Spleen (tissue), 11 donors: Measurements from ENCODE around the gene FGF19. TPM values are rescaled to one million over a fixed set of nuclear protein-coding genes. Genes with fewer than 3 reads are reported as not detected.

Source experiments
- DNase-seq: peaks from one replicate; pipeline ENCODE4 v3.0.0-alpha.2; 2020
- H3K27ac ChIP-seq, 8 donors: fragments of 200-600 bp; sonication (generic) in 7 of 8; 1 replicate in 4 of 8; 2 replicates in 4 of 8; pipeline versions ENCODE4 v1.5.0 to v1.8.0; 2016 to 2021; ENCODE audit warnings: inconsistent platforms in 4 of 8, mild to moderate bottlenecking in 4 of 8, moderate library complexity in 1 of 8
- H3K27me3 ChIP-seq, 7 donors: fragments of 200-600 bp; sonication (generic) in 6 of 7; replicated peaks in 1 of 7; 1 replicate in 4 of 7; 2 replicates in 3 of 7; pipeline versions ENCODE4 v1.5.0 to v1.8.0; 2016 to 2021; ENCODE audit warnings: inconsistent platforms in 3 of 7, mild to moderate bottlenecking in 1 of 7
- H3K36me3 ChIP-seq, 6 donors: fragments of 200-600 bp; sonication (generic) in 5 of 6; 1 replicate in 4 of 6; 2 replicates in 2 of 6; pipeline versions ENCODE4 v1.5.0 to v1.8.0; 2016 to 2021; ENCODE audit warnings: inconsistent platforms in 2 of 6
- H3K4me1 ChIP-seq, 6 donors: fragments of 200-600 bp; sonication (generic) in 5 of 6; 1 replicate in 3 of 6; 2 replicates in 3 of 6; pipeline versions ENCODE4 v1.5.0 to v1.8.0; 2016 to 2021; ENCODE audit warnings: inconsistent platforms in 3 of 6
- H3K4me3 ChIP-seq, 8 donors: fragments of 200-600 bp; sonication (generic) in 7 of 8; 1 replicate in 4 of 8; 2 replicates in 4 of 8; pipeline versions ENCODE4 v1.5.0 to v1.8.0; 2016 to 2021; ENCODE audit warnings: inconsistent platforms in 4 of 8, mild to moderate bottlenecking in 4 of 8, moderate library complexity in 2 of 8
- H3K9me3 ChIP-seq, 8 donors: fragments of 200-600 bp; sonication (generic) in 7 of 8; 1 replicate in 4 of 8; 2 replicates in 4 of 8; pipeline versions ENCODE4 v1.5.0 to v1.8.0; 2016 to 2021; ENCODE audit warnings: inconsistent platforms in 4 of 8
- CTCF ChIP-seq, 11 experiments: fragments of 200-600 bp in 7 of 11; fragments of 450-650 bp in 4 of 11; sonication (generic) in 4 of 11; IDR thresholded peaks in 8 of 11; conservative IDR thresholded peaks in 3 of 11; 1 replicate in 7 of 11; 2 replicates in 4 of 11; pipeline versions ENCODE4 v1.4.0 to v1.8.0; 2016 to 2021; ENCODE audit warnings: antibody characterized with exemption in 11 of 11, inconsistent platforms in 4 of 11, mild to moderate bottlenecking in 1 of 11
- POLR2A ChIP-seq, 3 donors: fragments of 450-650 bp; IDR thresholded peaks; one replicate each; pipeline ENCODE4 v1.5.1; 2017; ENCODE audit warnings: antibody characterized with exemption in 3 of 3, mild to moderate bottlenecking in 1 of 3
- POLR2AphosphoS5 ChIP-seq, 3 donors: sonication (generic); formaldehyde crosslinking; IDR thresholded peaks; one replicate each; pipeline ENCODE4 v1.5.1; 2017; ENCODE audit warnings: antibody characterized with exemption in 3 of 3
- WGBS, 5 donors: extraction: QIAGEN DNeasy Blood & Tissue Kit in 3 of 5; methylation state at CpG; one replicate each; pipeline versions ENCODE4 v1.1.5 to v1.1.7; 2013 to 2018; 5-methylcytosine and 5-hydroxymethylcytosine counted together
- intact Hi-C: fragments of 100-400 bp; cut with DNase I; formaldehyde crosslinking; loops from one replicate; pipeline ENCODE4 v1.15.0; 2023; ENCODE audit warnings: low total_unique reads
- polyA plus RNA-seq, 3 donors: library from polyadenylated mRNA; stranded (reverse); fragments of 200-250 nt; gene quantifications; one replicate each; pipeline ENCODE4 v1.2.1, GENCODE V29; 2013
- total RNA-seq, 7 donors: library from RNA; depleted of rRNA in 3 of 7; stranded (reverse); fragments of >200 nt in 3 of 7; fragmentation: NEBNext Ultra II Directional in 4 of 7; extraction: Animal tissue kit (Norgen Biotek cat#: 25700) in 4 of 7; gene quantifications; one replicate each; pipeline versions ENCODE4 v1.1.0 to v1.2.1, GENCODE V29; 2016 to 2021
- donor health status: healthy with polysubstance abuse.
- donor health status: DM: no; HTN: no; CAD: no; lungs with moderate emphysema.
- donor health status: DM: no; HTN: no; CAD: no.
- donor health status: Bipolar disorder and iron deficiency.
- donor health status: healthy.
- donor health status: DM: no; HTN: no; CAD: no.
- donor health status: DM: yes; HTN: yes; CAD: no.

The FGF19 gene
- total and polyA plus RNA-seq, 10 donors, result not detected

DNA sequence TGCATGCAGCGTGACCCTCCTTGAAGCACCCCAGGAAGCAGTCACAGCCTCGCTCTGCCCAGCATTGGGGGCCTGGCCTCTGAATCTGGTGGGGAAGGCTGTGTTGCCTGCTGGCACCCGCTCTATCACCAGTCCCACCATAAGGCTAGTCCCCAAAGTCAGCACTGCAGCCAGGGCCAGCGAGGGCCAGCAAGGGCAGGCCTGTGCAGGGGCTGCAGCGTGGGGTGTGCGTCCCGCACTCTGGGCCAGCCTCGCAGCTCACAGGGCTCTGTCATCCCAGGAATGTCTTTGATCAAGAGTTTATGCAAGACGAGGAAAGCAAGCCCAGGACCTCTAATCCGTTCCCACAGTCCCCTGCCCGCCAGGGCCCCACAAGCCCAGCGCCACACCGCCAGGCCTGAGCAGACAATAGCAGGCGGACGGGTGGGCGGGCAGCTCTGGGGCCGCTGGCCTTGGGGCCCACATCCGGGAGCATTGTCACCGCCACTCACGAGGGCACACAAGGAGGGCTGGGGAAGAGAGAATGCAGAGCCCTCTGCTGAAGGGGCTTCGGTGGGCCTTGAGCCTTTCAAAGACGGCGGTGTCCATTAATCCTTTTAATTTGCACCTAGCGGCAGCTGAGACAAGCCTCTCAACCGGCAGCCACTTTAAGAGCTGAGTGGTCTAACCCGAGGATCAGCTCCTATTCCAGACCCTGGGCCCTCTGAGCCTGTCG is 45.8 kb downstream of the FGF19 start:
- peak; percentile 78 for DNase-seq
- no peaks in the 10 kb centered on the region for H3K9me3 ChIP-seq
- H3K27me3 ChIP-seq, result no peaks in the 10 kb centered on the region
- peaks cover 0 to 15% (median 8%) of the 10 kb centered on the region in 6 donors for H3K4me1 ChIP-seq
- H3K36me3 ChIP-seq, result peaks cover 0 to 38% (median 7%) of the 10 kb centered on the region in 6 donors
- H3K27ac ChIP-seq, result no peak overlapping the region
- 60 to 77% (median 64%) methylated on average over 15 to 27 of the region's 27 CpGs for WGBS, 5 donors
- no peak overlapping the region for H3K4me3 ChIP-seq
- intact Hi-C loops, result no loop called here
- TF ChIP-seq CTCF (IDR thresholded peaks at IDR 0.05 in 8 of 11, conservative IDR thresholded peaks at IDR 0.05 in 3 of 11) (no peak), POLR2AphosphoS5 (IDR thresholded peaks at IDR 0.05) (peak in 2 of 3 donors; percentile 51 to 66), POLR2A (IDR thresholded peaks at IDR 0.05) (no peak)

- TF ChIP-seq CTCF (IDR thresholded peaks at IDR 0.05 in 8 of 11, conservative IDR thresholded peaks at IDR 0.05 in 3 of 11) (no peak), POLR2A (IDR thresholded peaks at IDR 0.05) (no peak), POLR2AphosphoS5 (IDR thresholded peaks at IDR 0.05) (no peak)
- Histone ChIP-seq H3K9me3 (no peaks in the 10 kb centered on the region), H3K4me3 (no peak overlapping the region), H3K36me3 (peaks cover 0 to 38% (median 10%) of the 10 kb centered on the region in 6 donors), H3K27ac (no peak overlapping the region), H3K4me1 (peaks cover 0 to 15% (median 8%) of the 10 kb centered on the region in 6 donors), H3K27me3 (no peaks in the 10 kb centered on the region)
- WGBS, 5 donors, result 85 to 92% (median 90%) methylated on average over 10 to 14 of the region's 14 CpGs
- DNase-seq, result peak; percentile 62
- intact Hi-C loops, result no loop called here
These were observed 46.3 kb downstream of the FGF19 start for GRCh38 chr11:69657456-69657910.

DNA sequence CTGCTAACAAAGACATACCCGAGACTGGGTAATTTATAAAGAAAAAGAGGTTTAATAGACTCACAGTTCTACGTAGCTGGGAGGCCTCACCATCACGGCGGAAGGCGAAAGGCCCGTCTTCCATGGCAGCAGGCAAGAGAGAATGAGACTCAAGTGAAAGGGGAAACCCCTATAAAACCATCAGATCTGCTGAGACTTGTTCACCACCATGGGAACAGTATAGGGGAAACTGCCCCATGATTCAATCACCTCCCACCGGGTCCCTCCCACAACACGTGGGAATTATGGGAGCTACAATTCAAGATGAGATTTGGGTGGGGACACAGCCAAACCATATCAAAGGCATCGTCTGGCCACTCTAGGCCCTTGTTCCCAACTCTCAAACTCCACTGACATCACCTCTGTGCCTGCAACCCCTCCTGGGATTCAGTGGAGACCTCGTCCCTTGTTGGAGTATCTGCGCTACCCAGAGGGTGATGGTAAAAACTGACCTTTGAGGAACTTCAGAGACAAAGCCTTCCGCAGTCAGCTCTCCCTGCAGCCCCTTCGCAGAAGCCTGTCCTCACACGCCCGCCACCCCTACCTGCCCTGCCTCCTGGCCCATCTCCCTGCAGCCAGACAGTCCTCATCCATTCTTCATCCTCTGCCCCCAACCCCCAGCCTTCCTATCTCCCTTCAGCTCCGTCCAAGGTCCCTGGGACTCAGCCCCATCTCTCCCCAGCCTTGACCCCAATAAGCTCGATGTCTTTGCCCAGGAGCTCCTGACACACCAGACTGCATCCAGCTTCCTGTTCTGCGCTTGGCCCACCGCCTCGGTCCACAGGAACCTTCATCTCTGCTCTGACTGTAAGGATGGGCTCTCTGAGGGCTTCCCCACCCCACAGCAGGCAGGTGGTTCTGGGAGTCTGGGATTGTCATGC is 47.0 kb downstream of the FGF19 start:
- no peak overlapping the region for H3K27ac ChIP-seq
- WGBS, 5 donors, result 77 to 86% (median 83%) methylated on average over 20 of the region's 20 CpGs
- intact Hi-C loops, result no loop called here
- no peak for TF ChIP-seq POLR2AphosphoS5 (IDR thresholded peaks at IDR 0.05)
- no peak for TF ChIP-seq CTCF (IDR thresholded peaks at IDR 0.05 in 8 of 11, conservative IDR thresholded peaks at IDR 0.05 in 3 of 11)
- TF ChIP-seq POLR2A (IDR thresholded peaks at IDR 0.05), result no peak
- H3K4me1 ChIP-seq, result peaks cover 0 to 15% (median 8%) of the 10 kb centered on the region in 6 donors
- no peaks in the 10 kb centered on the region for H3K9me3 ChIP-seq
- no peak overlapping the region for H3K4me3 ChIP-seq
- H3K27me3 ChIP-seq, result no peaks in the 10 kb centered on the region
- peaks cover 0 to 40% (median 16%) of the 10 kb centered on the region in 6 donors for H3K36me3 ChIP-seq
- DNase-seq, result peak; percentile 47
